GOT3 (cell line): ENCODE measurements around the gene VHLL.

Source experiments
- DNase-seq: peaks from one replicate; lab custom pipeline; 2025; ENCODE audit warnings: mixed read lengths; lab: John Stamatoyannopoulos, UW

VHLL gene

DNA sequence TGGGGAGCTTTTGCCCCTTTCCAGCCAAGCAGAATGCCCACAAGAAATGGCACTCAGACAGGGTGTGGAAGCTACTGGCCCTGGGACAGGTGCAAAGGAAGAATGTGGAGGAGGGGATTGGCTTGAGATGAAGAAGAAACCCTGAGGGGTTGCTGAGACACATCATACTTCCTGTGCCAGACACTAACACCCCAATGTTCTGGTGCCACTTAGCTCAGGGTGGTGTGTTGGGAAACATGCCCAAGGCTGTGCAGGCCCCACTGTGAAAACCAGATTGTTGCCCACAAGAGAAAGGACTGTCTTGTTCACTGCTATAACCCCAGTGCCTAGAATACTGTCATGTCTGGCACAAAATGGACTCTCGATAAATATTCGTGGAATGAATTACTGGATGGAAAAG is 41.4 kb downstream of the VHLL start:
- no peak for DNase-seq

DNA sequence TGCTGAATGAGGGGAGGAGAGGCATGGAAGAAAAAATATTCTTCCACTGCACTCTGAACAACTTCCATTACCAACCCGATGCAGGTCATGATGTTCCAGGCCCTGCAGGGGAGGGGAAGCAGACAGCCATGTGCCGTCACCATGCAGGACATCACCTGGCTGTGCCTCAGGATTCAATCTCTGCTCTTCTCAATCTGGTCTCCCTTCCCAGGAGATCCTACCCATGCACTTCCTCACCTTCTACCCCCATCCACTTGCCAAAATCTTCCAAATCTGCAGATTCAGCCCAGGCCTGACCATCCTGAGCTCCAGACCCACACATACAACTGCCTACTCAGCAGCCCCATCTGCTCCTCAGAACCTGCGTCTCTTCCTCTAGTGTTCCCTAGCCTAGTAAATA is 45.5 kb downstream of the VHLL start:
- DNase-seq, result no peak

DNA sequence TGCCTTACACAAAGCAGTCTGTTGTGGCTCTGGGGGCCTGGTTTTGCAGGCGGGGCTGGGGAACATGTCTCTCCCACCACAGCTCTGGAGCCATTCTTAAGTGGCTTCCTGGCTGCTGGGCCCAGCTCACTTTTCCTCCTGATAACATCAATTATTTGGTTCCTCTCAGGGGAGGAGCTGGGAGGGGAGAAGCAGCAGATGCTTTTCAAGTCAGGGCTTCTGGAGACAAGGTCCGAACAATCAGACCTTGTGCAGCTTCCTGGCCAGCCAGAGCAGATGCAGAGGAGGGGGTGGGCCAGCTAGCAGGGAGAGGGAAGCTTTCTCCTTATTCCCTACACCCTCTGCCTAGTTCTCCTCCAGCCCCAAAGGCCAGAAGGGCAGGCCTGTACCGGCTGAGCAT is 47.6 kb downstream of the VHLL start:
- DNase-seq, result no peak

DNA sequence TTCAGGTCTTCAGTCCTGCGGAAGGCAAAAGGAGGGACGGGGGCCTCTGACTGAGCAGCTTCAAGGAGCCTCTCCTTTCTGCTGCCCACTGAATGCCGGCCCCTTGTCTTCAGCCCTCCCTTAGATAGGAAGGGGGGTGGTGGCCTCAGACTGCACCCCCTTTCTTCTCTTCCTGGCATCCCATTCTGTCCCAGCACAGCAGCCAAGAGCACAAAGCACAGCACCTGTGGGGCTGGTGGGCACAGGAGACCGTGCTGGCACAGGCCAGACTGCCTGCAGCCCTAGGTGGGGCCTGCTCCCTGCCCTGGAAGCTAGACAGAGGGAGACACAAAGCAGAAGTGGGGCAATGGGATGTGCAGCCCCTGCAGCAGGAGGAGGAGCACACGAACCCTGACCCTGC is 49.5 kb downstream of the VHLL start:
- no peak for DNase-seq
